HG02678 (cell line): ENCODE measurements around the gene BCAT1.
"Not testable (repeated sequence)": the region's sequence is repeated elsewhere in the genome, so short reads cannot be mapped to it uniquely, and the experiment has no call there.

ENCODE experiments used
- ATAC-seq: cut with Tn5 transposase; IDR thresholded peaks from one replicate; pipeline ENCODE4 v1.9.1; 2021; ENCODE audit warnings: mild to moderate bottlenecking, moderate library complexity; ENCODE audit not compliant: unreplicated experiment

Gene BCAT1

DNA sequence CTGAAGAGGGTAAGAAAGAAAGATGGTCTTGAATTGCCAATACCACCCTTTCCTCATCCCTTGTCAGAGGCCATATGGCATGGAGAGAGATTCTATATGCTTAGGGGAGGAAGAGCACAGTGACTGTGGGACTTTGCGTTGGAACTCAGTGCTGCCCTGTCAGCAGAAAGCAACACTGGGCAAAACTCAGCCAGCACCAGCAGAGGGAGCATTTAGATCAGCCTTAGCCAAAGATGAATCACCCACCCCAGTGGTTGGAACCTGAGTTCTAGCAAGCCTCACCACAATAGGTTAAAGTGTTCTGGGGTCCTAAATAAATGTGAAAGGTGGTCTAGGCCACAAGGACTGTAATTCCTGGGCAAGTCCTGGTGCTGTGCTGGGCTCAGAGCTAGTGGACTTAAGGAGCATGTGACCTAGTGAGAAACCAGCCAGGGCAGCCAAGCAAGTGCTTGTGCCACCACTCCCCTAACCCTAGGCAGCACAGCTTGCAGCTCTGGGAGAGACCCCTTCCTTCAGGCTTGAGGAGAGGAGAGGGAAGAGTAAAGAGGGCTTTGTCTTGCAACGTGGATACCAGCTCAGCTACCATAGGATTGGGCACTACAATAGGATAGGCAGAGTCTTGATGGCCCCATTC, 11.4 kb upstream of the BCAT1 start:
- ATAC-seq = peak; percentile 79

DNA sequence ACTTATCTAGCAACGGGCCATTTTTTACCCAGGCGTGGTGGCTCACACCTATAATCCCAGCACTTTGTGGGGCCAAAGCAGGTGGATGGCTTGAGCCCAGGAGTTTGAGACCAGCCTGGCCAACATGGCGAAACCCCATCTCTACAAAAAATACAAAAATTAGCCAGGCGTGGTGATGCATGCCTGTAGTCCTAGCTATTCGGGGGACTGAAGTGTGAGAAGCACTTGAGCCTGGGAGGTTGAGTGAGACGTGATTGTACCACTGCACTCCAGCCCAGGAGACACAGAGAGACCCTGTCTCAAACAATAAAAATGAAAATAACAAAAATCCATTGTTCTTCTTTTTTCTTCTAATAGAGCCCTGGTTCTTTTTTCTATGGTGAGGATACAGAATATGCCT, 7.5 kb upstream of the BCAT1 start:
- ATAC-seq = not testable (repeated sequence)

- no peak for ATAC-seq
Measured at GRCh38 chr12:24955853-24956252, 7.0 kb upstream of the BCAT1 start.

DNA sequence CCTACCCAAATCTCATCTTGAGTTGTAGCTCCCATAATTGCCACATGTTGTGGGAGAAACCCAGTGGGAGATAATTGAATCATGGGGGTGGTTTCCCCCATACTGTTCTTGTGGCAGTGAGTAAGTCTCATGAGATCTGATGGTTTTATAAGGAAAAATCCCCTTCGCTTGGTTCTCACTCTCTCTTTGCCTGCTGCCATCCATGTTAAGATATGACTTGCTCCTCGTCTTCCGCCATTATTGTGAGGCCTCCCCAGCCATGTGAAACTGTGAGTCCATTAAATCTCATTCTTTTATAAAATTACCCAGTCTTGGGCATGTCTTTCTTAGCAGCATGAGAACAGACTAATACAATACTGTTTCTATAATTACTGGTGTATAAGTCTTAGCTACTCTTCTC, 6.5 kb upstream of the BCAT1 start:
- ATAC-seq = no peak

DNA sequence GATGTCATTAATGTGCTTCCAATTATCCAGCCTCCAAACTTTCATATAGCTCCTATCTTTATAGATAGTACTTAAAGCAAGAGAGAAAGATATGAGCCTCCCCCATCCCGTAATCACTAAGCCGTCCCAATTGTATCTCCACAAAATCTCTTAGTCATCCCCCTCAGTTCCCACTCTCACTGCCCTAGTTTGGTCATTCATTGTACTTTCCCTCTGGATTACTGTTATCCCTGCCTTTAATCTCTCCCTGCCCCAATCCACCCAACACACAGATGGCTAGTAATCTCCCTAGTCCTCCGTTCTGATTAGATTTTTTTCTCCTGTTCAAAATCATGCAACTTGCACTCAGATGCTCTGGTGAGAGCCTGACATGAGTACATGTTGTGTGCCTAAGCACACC, 5.4 kb upstream of the BCAT1 start:
- ATAC-seq = no peak

DNA sequence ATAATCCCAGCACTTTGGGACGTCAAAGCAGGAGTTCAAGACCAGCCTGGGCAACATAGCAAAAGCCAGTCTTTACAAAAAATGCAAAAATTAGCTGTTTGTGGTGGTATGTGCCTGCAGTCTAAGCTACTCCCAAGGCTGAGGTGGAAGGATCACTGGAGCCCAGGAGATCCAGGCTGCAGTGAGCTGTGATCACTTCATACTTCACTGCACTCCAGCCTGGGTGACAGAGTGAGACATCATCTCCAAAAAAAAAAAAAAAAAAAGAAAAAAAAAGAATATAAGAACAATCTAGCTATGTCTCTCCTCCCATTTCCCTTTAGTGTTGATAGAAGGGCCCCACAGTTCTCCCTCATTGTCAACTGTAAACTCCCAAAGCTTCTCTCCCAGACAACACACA, 3.5 kb upstream of the BCAT1 start:
- no peak for ATAC-seq

DNA sequence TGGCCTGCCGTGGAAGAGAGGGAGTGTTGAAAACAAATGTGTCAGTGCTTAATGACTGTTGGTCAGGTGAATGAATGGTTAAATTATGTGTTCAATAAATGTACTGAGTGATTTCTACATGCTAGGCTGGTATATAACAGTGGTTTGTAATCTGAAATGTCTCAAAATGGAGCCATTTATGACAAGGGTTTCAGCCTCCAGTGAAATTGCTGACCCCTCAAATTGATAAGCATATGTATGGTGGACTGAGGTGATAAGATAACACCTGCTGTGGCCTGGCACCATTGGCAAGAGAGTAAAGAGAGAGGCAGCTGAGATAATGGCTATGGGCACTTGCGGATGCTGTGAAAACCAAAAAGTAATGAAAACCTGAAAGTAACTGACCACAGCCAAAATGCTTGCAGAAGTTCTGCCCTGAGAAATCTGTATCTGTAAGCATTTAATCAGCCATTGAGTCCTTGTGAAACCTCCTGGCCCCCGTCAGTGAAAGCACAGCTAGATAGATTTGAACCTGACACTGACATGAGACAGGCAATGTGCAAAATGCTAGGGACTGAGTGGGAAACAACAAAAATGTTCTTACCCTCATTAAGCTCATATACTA, 1.4 kb upstream of the BCAT1 start:
- peak; percentile 38 for ATAC-seq

DNA sequence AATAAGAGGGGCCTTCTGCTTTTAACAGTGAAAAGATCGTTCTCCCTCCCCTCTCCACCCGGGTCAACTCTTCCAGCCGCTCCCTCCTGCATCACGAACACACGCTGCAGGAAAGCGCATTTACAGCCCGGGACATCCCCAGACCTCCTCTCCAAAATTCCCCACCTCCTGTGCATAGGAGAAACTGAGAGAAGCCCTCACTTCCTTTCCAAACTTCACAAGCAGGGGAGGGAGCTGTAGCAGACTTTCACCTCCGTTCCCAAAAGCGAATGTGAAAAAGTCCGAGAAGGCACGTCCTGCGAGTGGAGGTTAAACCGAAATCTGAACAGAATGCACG, 513 bp downstream of the BCAT1 start:
- ATAC-seq = peak; percentile 31

- no peak for ATAC-seq
Measured at GRCh38 chr12:24947541-24948419, 1.1 kb downstream of the BCAT1 start.

- no peak for ATAC-seq
Measured at GRCh38 chr12:24945845-24946244, 3.1 kb downstream of the BCAT1 start.

DNA sequence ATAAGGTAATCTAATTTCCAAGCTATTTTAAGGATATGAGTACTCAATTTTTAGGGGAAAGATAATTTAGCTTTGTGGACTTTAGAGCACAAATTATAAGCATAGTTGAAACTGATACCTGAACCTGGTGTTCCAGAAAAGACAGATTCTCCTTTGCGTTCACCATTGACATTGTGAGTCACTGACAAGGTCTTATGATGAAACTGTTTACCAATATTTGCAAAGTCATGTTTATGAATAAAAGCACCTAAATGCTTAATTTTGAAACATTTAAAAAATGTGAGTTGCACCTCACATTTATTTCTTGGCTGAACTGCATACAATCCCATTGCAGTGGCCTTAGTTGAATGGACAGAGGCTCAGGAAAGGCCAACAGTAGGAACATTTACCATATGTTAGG, 3.9 kb downstream of the BCAT1 start:
- ATAC-seq = no peak

DNA sequence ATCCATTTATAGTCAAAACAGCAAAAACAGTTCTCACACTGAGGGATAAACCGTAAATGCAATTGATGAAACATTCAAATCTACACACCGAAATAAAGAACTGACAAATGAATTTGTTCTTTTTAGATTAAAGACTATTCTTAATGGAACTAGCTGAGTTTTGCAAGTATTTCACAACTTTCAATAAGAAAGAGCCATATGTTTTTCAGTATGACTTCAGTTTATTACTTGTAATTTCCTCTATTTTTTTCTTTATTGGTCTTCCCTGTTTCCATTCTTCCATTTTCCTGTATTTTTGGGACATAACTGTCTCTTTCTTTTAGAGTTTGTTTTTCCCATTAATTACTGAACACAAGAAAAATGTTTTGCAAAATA, 4.3 kb downstream of the BCAT1 start:
- no peak for ATAC-seq

DNA sequence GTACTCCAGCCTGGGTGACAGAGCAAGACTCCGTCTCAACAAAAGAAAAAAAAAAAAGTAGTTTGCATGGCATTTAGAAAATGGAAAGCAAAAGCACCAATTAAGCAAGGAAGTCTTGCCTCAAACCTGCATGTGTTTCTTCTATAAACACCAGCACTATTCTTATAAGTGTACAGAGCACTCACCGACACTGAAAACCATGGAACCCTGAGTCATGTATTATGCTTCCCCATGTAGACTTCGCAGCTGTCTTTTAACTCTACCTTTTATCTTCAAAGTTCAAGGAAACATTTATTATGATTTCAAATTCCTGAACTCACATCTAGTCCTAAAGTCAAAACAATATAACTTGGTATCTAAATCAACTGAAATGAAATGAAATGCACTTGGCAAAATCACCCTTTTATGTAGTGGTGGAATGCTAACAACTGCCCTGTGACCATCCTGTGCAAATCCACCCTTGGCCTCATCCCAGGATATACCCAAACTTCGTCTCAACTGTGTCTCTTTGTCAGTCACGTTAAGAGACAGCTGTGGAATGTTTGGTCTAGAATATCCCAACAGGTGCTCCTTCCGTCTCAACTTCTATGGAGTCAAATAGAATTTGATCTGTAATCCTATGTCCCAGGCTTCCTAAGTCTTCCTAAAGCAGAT, 4.8 kb downstream of the BCAT1 start:
- no peak for ATAC-seq

DNA sequence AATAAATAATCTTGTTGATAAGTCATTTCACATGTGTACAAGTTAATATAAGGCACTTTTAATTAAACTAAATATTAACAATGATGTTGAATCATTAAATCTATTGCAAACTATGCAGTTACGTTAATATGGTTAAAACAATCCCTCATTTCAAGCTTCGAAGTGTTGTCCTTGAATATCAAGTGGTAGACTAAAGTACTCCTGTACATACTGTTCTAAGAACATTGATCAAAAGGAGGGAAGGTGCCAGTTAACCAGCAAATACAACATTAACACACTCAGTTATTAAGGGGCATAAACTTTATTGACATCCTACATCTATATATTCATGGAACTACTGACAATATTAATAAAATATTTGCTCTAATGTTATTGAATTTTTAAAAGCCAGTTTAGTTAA, 8.7 kb downstream of the BCAT1 start:
- no peak for ATAC-seq

- ATAC-seq = not testable (repeated sequence)
Measured at GRCh38 chr12:24939551-24939950, 9.3 kb downstream of the BCAT1 start.

- no peak for ATAC-seq
Measured at GRCh38 chr12:24938341-24938740, 10.6 kb downstream of the BCAT1 start.

GRCh38 chr12:24937553-24938244, 11.2 kb downstream of the BCAT1 start:
- no peak for ATAC-seq

DNA sequence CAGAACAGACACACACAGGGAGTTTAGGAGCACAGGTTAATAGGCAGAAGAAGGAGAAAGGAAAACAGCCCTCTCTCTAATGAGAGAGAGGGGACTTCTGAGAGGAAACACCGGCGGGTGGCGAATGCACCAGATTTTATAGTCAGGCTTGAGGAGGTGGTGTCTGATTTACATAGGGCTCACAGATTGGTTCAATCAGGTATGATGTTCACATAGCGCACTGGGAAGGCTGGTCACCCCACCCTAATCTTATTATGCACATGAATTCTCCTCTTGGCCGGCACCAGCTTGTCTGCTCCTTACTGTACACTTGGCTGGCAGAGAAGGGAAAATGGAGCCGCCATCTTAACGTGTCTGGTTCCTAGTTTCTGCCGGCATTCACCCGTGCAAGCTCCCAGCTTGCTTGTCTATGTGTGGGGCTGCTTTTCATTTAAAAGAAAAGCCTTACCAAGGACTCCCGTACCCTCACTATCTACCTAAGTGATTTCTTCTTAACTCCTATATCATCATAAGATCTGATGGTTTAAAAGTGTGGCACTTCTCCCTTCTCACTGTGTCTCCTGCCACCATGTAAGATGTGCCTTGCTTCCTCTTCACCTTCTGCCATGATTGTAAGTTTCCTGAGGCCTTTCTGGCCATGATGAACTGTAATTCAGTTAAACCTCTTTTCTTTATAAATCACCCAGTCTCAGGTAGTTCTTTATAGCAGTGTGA, 15.1 kb downstream of the BCAT1 start:
- ATAC-seq = no peak

DNA sequence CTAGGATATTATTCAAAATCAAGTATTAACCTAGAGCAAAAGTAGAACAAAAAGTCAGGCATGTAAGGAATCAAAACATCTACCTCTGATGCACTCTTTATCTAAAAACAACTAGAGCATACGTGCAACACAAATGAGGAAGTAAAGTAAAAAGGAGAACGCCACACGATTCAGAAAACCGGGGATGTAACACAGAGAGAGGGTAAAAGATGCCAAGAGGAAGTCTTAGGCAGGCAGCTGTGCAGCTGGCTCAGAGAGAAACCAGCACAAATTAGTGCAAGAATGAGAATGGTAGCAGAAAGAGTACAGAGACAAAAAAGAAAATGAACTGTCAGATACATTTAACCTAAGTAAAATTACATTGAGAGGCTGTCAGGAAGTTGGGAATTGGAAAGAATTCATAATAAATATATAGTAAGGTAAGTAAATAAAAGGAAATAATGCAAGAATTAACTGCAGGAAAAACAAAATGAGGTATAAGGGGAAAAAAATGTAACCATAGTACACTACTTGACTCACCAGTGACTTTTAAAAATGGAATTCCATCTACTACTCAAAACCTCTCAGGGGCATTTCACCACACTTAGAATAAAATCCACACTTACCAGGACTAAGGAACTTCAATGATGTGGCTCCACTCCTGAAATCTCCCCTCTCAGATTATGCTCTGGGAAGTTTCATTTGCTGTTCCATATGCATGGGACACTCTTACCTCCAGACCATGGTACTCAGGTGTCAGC, 17.1 kb downstream of the BCAT1 start:
- ATAC-seq = peak; percentile 92

- no peak for ATAC-seq
Measured at GRCh38 chr12:24929953-24930352, 18.9 kb downstream of the BCAT1 start.
